ENCODE measurements around the gene UACA.

GRCh38 chr15:70781236-70781635, 17.9 kb upstream of the UACA start:
- no peak for TF ChIP-seq POLR2AphosphoS5 (IDR thresholded peaks at IDR 0.05)
- TF ChIP-seq CTCF (IDR thresholded peaks at IDR 0.05), result no peak
- no peak for TF ChIP-seq POLR2A (IDR thresholded peaks at IDR 0.05)
